ENCODE data around the gene PUS3.

- TF ChIP-seq CTCF (IDR thresholded peaks at IDR 0.05) (peak; percentile 61 to 77 (median 65)), EP300 (IDR thresholded peaks at IDR 0.05) (no peak)
Measured at GRCh38 chr11:125874556-125875124, 28.4 kb downstream of the PUS3 start.
